GM12878 (cell line): ENCODE data around the gene BAX. TPM values are rescaled to one million over a fixed set of nuclear protein-coding genes. Genes with fewer than 3 reads are reported as not detected.

Experiments
- CBFB ChIP-seq: IDR thresholded peaks from 2 replicates; pipeline ENCODE4 v1.6.1; 2016; ENCODE audit warnings: antibody characterized with exemption, low read depth
- CBX5 ChIP-seq: sonication (generic); IDR thresholded peaks from 2 replicates; pipeline ENCODE4 v1.6.1; 2016; ENCODE audit warnings: low read depth, moderate library complexity, mild to moderate bottlenecking, inconsistent platforms
- CEBPB ChIP-seq, 2 experiments: fragments of 150-350 bp in 1 of 2; IDR thresholded peaks; 2 replicates each; pipeline ENCODE4 v1.6.1; 2012 to 2014; ENCODE audit warnings: low read depth in 2 of 2, low read length in 2 of 2, borderline replicate concordance in 1 of 2, inconsistent platforms in 1 of 2
- ETV6 ChIP-seq, 2 experiments: fragments of 450-650 bp in 1 of 2; IDR thresholded peaks in 1 of 2; conservative IDR thresholded peaks in 1 of 2; 2 replicates each; pipeline ENCODE4 v1.6.1; 2014; ENCODE audit warnings: antibody characterized with exemption in 1 of 2, borderline replicate concordance in 1 of 2, low read depth in 1 of 2, mild to moderate bottlenecking in 1 of 2, moderate library complexity in 1 of 2
- GABPA ChIP-seq: IDR thresholded peaks from 2 replicates; pipeline ENCODE4 v1.6.1; 2014; ENCODE audit warnings: antibody characterized with exemption, low read depth, mild to moderate bottlenecking, inconsistent platforms
- IKZF2 ChIP-seq, 2 experiments: fragments of 450-650 bp; IDR thresholded peaks; 2 replicates each; pipeline ENCODE4 v1.6.1; 2017; ENCODE audit warnings: mild to moderate bottlenecking in 2 of 2, moderate library complexity in 2 of 2
- JUND ChIP-seq: IDR thresholded peaks from 2 replicates; pipeline ENCODE4 v1.6.1; 2012; ENCODE audit warnings: low read depth, mild to moderate bottlenecking, low read length, improper control_type of control experiment, moderate library complexity
- KDM1A ChIP-seq: fragments of 200-600 bp; sonication (generic); IDR thresholded peaks from 2 replicates; pipeline ENCODE4 v1.6.1; 2016; ENCODE audit warnings: borderline replicate concordance
- KLF5 ChIP-seq: fragments of 450-650 bp; IDR thresholded peaks from 2 replicates; pipeline ENCODE4 v1.6.1; 2014; ENCODE audit warnings: mild to moderate bottlenecking; ENCODE audit not compliant: partially characterized antibody
- MXI1 ChIP-seq: fragments of 150-350 bp; IDR thresholded peaks from 2 replicates; pipeline ENCODE4 v1.6.1; 2011; ENCODE audit warnings: low read depth, mild to moderate bottlenecking, inconsistent platforms, low read length, improper control_type of control experiment
- MYB ChIP-seq: fragments of 150-350 bp; IDR thresholded peaks from 2 replicates; pipeline ENCODE4 v1.6.1; 2014; ENCODE audit warnings: mild to moderate bottlenecking, low read depth, low read length, borderline replicate concordance
- NFXL1 ChIP-seq: fragments of 450-650 bp; IDR thresholded peaks from 2 replicates; pipeline ENCODE4 v1.6.1; 2017; ENCODE audit warnings: antibody characterized with exemption, mild to moderate bottlenecking, borderline replicate concordance
- NRF1 ChIP-seq: conservative IDR thresholded peaks from 2 replicates; pipeline ENCODE4 v1.6.1; 2011; ENCODE audit warnings: mild to moderate bottlenecking, low read depth, low read length, improper control_type of control experiment
- SMAD5 ChIP-seq: IDR thresholded peaks from 2 replicates; pipeline ENCODE4 v1.6.1; 2016; ENCODE audit warnings: antibody characterized with exemption, low read depth
- SMARCA5 ChIP-seq: fragments of 450-650 bp; IDR thresholded peaks from 2 replicates; pipeline ENCODE4 v1.6.1; 2017; ENCODE audit warnings: mild to moderate bottlenecking
- SMC3 ChIP-seq: IDR thresholded peaks from 2 replicates; pipeline ENCODE4 v1.6.1; 2011; ENCODE audit warnings: low read length, improper control_type of control experiment, borderline replicate concordance
- TCF12 ChIP-seq: IDR thresholded peaks from 2 replicates; pipeline ENCODE4 v1.6.1; 2011; ENCODE audit warnings: low read depth, mild to moderate bottlenecking, low read length
- polyA plus RNA-seq, 11 experiments: library from polyadenylated mRNA; depleted of rRNA in 4 of 11; unstranded in 6 of 11; stranded (reverse) in 5 of 11; fragments of >200 nt; fragmentation: Nextera tagmentation in 4 of 11; fragmentation: Illumina TruSeq in 1 of 11; extraction: Ambion mirVana in 4 of 11; extraction: Trizol in 1 of 11; gene quantifications; 1 replicate in 1 of 11; 2 replicates in 10 of 11; pipeline versions ENCODE4 v1.2.1 to v1.2.3, GENCODE V29; 2011 to 2016; ENCODE audit warnings: inconsistent platforms in 2 of 11, missing spikeins in 2 of 11, low read depth in 1 of 11
- total RNA-seq, 4 experiments: library from RNA; depleted of rRNA in 3 of 4; stranded (reverse); fragments of >200 nt in 3 of 4; fragmentation: Illumina TruSeq in 1 of 4; extraction: Trizol in 1 of 4; gene quantifications; 2 replicates each; pipeline versions ENCODE4 v1.2.1 to v1.2.3, GENCODE V29; 2013 to 2021
- TF ChIP-seq, protein P1 (sequence below): fragments of 450-650 bp; IDR thresholded peaks from 2 replicates; pipeline ENCODE4 v1.6.1; 2017; ENCODE audit warnings: mild to moderate bottlenecking, moderate library complexity
- TF ChIP-seq, protein P2 (sequence below): IDR thresholded peaks from 2 replicates; pipeline ENCODE4 v1.6.1; 2012; ENCODE audit warnings: mild to moderate bottlenecking, low read depth, low read length
- TF ChIP-seq, protein P3 (sequence below): fragments of 450-650 bp; IDR thresholded peaks from 2 replicates; pipeline ENCODE4 v1.6.1; 2014; ENCODE audit warnings: mild to moderate bottlenecking

The BAX gene
- total and polyA plus RNA-seq, 10 of the 15 experiments (the other 5 are each of a cell fraction or from before 2014, with no cell fraction given), result 7.2 to 221 (median 137) TPM

DNA sequence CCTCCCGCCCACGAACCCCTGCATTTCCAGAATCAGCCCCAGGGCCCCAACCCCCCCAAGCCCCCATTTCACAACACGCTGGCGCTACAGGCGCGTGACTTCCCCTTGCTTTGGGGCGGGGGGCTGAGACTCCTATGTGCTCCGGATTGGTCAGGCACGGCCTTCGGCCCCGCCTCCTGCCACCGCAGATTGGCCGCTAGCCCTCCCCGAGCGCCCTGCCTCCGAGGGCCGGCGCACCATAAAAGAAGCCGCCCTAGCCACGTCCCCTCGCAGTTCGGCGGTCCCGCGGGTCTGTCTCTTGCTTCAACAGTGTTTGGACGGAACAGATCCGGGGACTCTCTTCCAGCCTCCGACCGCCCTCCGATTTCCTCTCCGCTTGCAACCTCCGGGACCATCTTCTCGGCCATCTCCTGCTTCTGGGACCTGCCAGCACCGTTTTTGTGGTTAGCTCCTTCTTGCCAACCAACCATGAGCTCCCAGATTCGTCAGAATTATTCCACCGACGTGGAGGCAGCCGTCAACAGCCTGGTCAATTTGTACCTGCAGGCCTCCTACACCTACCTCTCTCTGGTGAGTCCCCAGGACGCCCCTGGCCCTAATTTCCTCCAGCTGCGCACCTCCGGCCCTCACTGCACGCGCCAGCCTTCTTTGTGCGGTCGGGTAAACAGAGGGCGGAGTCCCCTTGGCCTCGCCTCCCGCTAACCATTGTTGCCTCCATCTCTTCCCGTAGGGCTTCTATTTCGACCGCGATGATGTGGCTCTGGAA, 10.5 kb downstream of the BAX start, which contains the start of gene FTL (continued):
- TF ChIP-seq, protein P1, sequence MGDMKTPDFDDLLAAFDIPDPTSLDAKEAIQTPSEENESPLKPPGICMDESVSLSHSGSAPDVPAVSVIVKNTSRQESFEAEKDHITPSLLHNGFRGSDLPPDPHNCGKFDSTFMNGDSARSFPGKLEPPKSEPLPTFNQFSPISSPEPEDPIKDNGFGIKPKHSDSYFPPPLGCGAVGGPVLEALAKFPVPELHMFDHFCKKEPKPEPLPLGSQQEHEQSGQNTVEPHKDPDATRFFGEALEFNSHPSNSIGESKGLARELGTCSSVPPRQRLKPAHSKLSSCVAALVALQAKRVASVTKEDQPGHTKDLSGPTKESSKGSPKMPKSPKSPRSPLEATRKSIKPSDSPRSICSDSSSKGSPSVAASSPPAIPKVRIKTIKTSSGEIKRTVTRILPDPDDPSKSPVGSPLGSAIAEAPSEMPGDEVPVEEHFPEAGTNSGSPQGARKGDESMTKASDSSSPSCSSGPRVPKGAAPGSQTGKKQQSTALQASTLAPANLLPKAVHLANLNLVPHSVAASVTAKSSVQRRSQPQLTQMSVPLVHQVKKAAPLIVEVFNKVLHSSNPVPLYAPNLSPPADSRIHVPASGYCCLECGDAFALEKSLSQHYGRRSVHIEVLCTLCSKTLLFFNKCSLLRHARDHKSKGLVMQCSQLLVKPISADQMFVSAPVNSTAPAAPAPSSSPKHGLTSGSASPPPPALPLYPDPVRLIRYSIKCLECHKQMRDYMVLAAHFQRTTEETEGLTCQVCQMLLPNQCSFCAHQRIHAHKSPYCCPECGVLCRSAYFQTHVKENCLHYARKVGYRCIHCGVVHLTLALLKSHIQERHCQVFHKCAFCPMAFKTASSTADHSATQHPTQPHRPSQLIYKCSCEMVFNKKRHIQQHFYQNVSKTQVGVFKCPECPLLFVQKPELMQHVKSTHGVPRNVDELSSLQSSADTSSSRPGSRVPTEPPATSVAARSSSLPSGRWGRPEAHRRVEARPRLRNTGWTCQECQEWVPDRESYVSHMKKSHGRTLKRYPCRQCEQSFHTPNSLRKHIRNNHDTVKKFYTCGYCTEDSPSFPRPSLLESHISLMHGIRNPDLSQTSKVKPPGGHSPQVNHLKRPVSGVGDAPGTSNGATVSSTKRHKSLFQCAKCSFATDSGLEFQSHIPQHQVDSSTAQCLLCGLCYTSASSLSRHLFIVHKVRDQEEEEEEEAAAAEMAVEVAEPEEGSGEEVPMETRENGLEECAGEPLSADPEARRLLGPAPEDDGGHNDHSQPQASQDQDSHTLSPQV, result no peak
- TF ChIP-seq SMC3 (no peak), NRF1 (no peak), TCF12 (peak; percentile 75; the same call in 1 of the 2 replicates), MYB (no peak), GABPA (no peak), CBFB (peak; percentile 95), CEBPB (IDR thresholded peaks at IDR 0.05; ENCODE audit: borderline replicate concordance in 1 of 2, low read depth in 2 of 2, low read length in 2 of 2) (no peak), KLF5 (peak; percentile 64), ETV6 (conservative IDR thresholded peaks at IDR 0.05 in 1 of 2, IDR thresholded peaks at IDR 0.05 in 1 of 2; ENCODE audit: borderline replicate concordance in 1 of 2, low read depth in 1 of 2) (no peak), KDM1A (no peak), NFXL1 (no peak), IKZF2 (IDR thresholded peaks at IDR 0.05) (peak; percentile 7 to 31; a peak in 1 of 4 replicates), JUND (no peak; the same call in 1 of the 2 replicates), SMARCA5 (no peak), MXI1 (peak; percentile 49; the same call in 1 of the 2 replicates), SMAD5 (peak; percentile 99), CBX5 (no peak)
- TF ChIP-seq, protein P2, sequence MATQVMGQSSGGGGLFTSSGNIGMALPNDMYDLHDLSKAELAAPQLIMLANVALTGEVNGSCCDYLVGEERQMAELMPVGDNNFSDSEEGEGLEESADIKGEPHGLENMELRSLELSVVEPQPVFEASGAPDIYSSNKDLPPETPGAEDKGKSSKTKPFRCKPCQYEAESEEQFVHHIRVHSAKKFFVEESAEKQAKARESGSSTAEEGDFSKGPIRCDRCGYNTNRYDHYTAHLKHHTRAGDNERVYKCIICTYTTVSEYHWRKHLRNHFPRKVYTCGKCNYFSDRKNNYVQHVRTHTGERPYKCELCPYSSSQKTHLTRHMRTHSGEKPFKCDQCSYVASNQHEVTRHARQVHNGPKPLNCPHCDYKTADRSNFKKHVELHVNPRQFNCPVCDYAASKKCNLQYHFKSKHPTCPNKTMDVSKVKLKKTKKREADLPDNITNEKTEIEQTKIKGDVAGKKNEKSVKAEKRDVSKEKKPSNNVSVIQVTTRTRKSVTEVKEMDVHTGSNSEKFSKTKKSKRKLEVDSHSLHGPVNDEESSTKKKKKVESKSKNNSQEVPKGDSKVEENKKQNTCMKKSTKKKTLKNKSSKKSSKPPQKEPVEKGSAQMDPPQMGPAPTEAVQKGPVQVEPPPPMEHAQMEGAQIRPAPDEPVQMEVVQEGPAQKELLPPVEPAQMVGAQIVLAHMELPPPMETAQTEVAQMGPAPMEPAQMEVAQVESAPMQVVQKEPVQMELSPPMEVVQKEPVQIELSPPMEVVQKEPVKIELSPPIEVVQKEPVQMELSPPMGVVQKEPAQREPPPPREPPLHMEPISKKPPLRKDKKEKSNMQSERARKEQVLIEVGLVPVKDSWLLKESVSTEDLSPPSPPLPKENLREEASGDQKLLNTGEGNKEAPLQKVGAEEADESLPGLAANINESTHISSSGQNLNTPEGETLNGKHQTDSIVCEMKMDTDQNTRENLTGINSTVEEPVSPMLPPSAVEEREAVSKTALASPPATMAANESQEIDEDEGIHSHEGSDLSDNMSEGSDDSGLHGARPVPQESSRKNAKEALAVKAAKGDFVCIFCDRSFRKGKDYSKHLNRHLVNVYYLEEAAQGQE, result no peak
- TF ChIP-seq, protein P3, sequence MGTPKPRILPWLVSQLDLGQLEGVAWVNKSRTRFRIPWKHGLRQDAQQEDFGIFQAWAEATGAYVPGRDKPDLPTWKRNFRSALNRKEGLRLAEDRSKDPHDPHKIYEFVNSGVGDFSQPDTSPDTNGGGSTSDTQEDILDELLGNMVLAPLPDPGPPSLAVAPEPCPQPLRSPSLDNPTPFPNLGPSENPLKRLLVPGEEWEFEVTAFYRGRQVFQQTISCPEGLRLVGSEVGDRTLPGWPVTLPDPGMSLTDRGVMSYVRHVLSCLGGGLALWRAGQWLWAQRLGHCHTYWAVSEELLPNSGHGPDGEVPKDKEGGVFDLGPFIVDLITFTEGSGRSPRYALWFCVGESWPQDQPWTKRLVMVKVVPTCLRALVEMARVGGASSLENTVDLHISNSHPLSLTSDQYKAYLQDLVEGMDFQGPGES, result peak; percentile 18; the same call in 1 of the 2 replicates
